ENCODE data around the gene WTAP. TPM values are rescaled to one million over a fixed set of nuclear protein-coding genes. Genes with fewer than 3 reads are reported as not detected.

WTAP gene
- total and polyA plus RNA-seq, 2 experiments from 2014 or later, result 108 to 121 TPM

DNA sequence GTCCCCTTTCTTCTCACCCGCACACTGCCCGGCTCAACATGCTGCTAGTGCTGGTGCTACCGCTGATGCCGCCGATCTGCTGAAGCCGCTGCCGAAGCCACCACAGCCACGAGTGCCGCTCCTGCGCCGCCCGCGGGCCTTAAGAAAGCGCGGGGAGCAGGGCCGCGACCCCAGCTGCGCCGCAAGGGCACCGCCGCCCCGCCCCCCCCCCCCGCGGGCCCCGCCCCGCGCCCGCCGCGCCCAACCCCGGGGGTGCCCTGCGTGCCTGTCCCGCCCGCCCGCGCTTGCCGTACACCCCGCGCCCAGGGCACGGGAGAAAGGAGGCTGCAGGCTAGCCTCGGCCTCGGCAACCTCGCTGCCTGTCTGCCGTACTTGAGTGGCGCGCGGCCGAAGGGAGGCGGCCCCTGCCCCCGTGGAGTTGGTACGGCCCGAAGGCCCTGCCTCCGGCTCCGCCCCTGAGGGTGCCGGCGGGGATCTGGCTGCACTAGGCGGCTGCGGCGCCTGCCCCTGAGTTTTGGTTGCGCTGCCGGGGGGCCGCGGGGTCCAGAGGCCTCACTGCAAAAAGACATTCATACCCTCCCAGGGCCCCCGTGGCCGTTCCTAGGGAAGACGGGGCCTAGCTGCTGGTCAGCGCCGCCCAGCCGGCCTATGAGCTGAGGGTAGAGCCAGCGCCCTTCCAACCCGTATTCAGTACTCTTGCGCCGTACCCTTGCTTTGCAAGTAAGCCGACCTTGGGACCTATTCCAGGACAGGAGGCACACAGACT is 34.0 kb upstream of the WTAP start, which contains the start of gene SOD2:
SOD2 (minus strand) TSS at position 114 of the 766 bp plus-strand sequence; CDS start at position 40, 74 bp downstream.
- no peaks in the 10 kb centered on the region for H3K9me2 ChIP-seq (ENCODE audit: insufficient read depth)
- H3K4me1 ChIP-seq (ENCODE audit: insufficient read depth), result peaks cover 18% of the 10 kb centered on the region
- H3K27ac ChIP-seq (ENCODE audit: low read depth), result peak within 1 kb of the TSS; percentile 83
- ATAC-seq (peak; percentile 80), DNase-seq (ENCODE audit: low spot score) (peak; percentile 90)
- peak within 1 kb of the TSS; percentile 96 for H3K4me2 ChIP-seq
- TF ChIP-seq, protein P1, sequence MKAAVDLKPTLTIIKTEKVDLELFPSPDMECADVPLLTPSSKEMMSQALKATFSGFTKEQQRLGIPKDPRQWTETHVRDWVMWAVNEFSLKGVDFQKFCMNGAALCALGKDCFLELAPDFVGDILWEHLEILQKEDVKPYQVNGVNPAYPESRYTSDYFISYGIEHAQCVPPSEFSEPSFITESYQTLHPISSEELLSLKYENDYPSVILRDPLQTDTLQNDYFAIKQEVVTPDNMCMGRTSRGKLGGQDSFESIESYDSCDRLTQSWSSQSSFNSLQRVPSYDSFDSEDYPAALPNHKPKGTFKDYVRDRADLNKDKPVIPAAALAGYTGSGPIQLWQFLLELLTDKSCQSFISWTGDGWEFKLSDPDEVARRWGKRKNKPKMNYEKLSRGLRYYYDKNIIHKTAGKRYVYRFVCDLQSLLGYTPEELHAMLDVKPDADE (IDR thresholded peaks at IDR 0.05), result no peak
- no peak for TF ChIP-seq ZNF114 (CRISPR knock-in tag; IDR thresholded peaks at IDR 0.05)
- TF ChIP-seq EZH2 (IDR thresholded peaks at IDR 0.05; ENCODE audit: low read depth, unreplicated experiment), result no peak
- TF ChIP-seq EZH2phosphoT487 (IDR thresholded peaks at IDR 0.05; ENCODE audit: unreplicated experiment), result no peak
- TF ChIP-seq, protein P2, sequence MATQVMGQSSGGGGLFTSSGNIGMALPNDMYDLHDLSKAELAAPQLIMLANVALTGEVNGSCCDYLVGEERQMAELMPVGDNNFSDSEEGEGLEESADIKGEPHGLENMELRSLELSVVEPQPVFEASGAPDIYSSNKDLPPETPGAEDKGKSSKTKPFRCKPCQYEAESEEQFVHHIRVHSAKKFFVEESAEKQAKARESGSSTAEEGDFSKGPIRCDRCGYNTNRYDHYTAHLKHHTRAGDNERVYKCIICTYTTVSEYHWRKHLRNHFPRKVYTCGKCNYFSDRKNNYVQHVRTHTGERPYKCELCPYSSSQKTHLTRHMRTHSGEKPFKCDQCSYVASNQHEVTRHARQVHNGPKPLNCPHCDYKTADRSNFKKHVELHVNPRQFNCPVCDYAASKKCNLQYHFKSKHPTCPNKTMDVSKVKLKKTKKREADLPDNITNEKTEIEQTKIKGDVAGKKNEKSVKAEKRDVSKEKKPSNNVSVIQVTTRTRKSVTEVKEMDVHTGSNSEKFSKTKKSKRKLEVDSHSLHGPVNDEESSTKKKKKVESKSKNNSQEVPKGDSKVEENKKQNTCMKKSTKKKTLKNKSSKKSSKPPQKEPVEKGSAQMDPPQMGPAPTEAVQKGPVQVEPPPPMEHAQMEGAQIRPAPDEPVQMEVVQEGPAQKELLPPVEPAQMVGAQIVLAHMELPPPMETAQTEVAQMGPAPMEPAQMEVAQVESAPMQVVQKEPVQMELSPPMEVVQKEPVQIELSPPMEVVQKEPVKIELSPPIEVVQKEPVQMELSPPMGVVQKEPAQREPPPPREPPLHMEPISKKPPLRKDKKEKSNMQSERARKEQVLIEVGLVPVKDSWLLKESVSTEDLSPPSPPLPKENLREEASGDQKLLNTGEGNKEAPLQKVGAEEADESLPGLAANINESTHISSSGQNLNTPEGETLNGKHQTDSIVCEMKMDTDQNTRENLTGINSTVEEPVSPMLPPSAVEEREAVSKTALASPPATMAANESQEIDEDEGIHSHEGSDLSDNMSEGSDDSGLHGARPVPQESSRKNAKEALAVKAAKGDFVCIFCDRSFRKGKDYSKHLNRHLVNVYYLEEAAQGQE (IDR thresholded peaks at IDR 0.05; ENCODE audit: unreplicated experiment), result peak; percentile 13
- TF ChIP-seq POLR2AphosphoS5 (IDR thresholded peaks at IDR 0.05; ENCODE audit: low read depth), result peak; percentile 87
- no peak for TF ChIP-seq STAT1 (IDR thresholded peaks at IDR 0.05; ENCODE audit: unreplicated experiment)
- TF ChIP-seq, protein P3, sequence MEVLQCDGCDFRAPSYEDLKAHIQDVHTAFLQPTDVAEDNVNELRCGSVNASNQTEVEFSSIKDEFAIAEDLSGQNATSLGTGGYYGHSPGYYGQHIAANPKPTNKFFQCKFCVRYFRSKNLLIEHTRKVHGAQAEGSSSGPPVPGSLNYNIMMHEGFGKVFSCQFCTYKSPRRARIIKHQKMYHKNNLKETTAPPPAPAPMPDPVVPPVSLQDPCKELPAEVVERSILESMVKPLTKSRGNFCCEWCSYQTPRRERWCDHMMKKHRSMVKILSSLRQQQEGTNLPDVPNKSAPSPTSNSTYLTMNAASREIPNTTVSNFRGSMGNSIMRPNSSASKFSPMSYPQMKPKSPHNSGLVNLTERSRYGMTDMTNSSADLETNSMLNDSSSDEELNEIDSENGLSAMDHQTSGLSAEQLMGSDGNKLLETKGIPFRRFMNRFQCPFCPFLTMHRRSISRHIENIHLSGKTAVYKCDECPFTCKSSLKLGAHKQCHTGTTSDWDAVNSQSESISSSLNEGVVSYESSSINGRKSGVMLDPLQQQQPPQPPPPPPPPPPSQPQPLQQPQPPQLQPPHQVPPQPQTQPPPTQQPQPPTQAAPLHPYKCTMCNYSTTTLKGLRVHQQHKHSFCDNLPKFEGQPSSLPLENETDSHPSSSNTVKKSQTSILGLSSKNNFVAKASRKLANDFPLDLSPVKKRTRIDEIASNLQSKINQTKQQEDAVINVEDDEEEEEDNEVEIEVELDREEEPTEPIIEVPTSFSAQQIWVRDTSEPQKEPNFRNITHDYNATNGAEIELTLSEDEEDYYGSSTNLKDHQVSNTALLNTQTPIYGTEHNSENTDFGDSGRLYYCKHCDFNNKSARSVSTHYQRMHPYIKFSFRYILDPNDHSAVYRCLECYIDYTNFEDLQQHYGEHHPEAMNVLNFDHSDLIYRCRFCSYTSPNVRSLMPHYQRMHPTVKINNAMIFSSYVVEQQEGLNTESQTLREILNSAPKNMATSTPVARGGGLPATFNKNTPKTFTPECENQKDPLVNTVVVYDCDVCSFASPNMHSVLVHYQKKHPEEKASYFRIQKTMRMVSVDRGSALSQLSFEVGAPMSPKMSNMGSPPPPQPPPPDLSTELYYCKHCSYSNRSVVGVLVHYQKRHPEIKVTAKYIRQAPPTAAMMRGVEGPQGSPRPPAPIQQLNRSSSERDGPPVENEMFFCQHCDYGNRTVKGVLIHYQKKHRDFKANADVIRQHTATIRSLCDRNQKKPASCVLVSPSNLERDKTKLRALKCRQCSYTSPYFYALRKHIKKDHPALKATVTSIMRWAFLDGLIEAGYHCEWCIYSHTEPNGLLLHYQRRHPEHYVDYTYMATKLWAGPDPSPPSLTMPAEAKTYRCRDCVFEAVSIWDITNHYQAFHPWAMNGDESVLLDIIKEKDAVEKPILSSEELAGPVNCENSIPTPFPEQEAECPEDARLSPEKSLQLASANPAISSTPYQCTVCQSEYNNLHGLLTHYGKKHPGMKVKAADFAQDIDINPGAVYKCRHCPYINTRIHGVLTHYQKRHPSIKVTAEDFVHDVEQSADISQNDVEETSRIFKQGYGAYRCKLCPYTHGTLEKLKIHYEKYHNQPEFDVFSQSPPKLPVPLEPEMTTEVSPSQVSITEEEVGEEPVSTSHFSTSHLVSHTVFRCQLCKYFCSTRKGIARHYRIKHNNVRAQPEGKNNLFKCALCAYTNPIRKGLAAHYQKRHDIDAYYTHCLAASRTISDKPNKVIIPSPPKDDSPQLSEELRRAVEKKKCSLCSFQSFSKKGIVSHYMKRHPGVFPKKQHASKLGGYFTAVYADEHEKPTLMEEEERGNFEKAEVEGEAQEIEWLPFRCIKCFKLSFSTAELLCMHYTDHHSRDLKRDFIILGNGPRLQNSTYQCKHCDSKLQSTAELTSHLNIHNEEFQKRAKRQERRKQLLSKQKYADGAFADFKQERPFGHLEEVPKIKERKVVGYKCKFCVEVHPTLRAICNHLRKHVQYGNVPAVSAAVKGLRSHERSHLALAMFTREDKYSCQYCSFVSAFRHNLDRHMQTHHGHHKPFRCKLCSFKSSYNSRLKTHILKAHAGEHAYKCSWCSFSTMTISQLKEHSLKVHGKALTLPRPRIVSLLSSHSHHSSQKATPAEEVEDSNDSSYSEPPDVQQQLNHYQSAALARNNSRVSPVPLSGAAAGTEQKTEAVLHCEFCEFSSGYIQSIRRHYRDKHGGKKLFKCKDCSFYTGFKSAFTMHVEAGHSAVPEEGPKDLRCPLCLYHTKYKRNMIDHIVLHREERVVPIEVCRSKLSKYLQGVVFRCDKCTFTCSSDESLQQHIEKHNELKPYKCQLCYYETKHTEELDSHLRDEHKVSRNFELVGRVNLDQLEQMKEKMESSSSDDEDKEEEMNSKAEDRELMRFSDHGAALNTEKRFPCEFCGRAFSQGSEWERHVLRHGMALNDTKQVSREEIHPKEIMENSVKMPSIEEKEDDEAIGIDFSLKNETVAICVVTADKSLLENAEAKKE (CRISPR knock-in tag; IDR thresholded peaks at IDR 0.05), result no peak
- TF ChIP-seq, protein P4, sequence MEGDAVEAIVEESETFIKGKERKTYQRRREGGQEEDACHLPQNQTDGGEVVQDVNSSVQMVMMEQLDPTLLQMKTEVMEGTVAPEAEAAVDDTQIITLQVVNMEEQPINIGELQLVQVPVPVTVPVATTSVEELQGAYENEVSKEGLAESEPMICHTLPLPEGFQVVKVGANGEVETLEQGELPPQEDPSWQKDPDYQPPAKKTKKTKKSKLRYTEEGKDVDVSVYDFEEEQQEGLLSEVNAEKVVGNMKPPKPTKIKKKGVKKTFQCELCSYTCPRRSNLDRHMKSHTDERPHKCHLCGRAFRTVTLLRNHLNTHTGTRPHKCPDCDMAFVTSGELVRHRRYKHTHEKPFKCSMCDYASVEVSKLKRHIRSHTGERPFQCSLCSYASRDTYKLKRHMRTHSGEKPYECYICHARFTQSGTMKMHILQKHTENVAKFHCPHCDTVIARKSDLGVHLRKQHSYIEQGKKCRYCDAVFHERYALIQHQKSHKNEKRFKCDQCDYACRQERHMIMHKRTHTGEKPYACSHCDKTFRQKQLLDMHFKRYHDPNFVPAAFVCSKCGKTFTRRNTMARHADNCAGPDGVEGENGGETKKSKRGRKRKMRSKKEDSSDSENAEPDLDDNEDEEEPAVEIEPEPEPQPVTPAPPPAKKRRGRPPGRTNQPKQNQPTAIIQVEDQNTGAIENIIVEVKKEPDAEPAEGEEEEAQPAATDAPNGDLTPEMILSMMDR (conservative IDR thresholded peaks at IDR 0.05; ENCODE audit: low read depth in 2 of 2), result no peak
- TF ChIP-seq CREB1 (CRISPR knock-in tag; IDR thresholded peaks at IDR 0.05; ENCODE audit: low read depth), result no peak
- no peak for TF ChIP-seq ZNF331 (CRISPR knock-in tag; IDR thresholded peaks at IDR 0.05; ENCODE audit: low read depth)
- TF ChIP-seq NANOG (IDR thresholded peaks at IDR 0.05; ENCODE audit: borderline replicate concordance), result no peak
- TF ChIP-seq JUNB (IDR thresholded peaks at IDR 0.05; ENCODE audit: unreplicated experiment), result no peak
- peaks cover 11% of the 10 kb centered on the region; the same call in 1 of the 2 replicates for H4K20me1 ChIP-seq (replicated peaks; ENCODE audit: insufficient read depth)
- H3K27me3 Mint-ChIP-seq (ENCODE audit: insufficient read depth, low read depth, poor library complexity), result peaks cover 11% of the 10 kb centered on the region
- H3K27me3 ChIP-seq (ENCODE audit: insufficient read depth), result no peaks in the 10 kb centered on the region
- peak within 1 kb of the TSS; percentile 84 for H2AFZ ChIP-seq
- H3K4me3 Mint-ChIP-seq, result peak within 1 kb of the TSS; percentile 94
- peaks cover 43% of the 10 kb centered on the region for H3K79me2 ChIP-seq (replicated peaks; ENCODE audit: insufficient read depth)
- peaks cover 20% of the 10 kb centered on the region for H3K4me1 Mint-ChIP-seq
- peak within 1 kb of the TSS; percentile 90 for H3K27ac Mint-ChIP-seq
- peaks cover 19% of the 10 kb centered on the region for H3K36me3 Mint-ChIP-seq (ENCODE audit: low read depth)
- 0 out of 2 replicates have a peak, but pooled peaks cover 8% of the 10 kb centered on the region for H3F3A ChIP-seq (replicated peaks; ENCODE audit: low read depth)
- no peaks in the 10 kb centered on the region for H3K9me3 Mint-ChIP-seq
- H3K4me3 ChIP-seq, result peak within 1 kb of the TSS; percentile 95
- H3K36me3 ChIP-seq (ENCODE audit: insufficient read depth), result 0 out of 2 replicates have a peak, but pooled peaks cover 4% of the 10 kb centered on the region

Data from GM23338 (cell line).